K562 (cell line): Measurements from ENCODE around the gene CHRM4. TPM values are rescaled to one million over a fixed set of nuclear protein-coding genes. Genes with fewer than 3 reads are reported as not detected.

Experiments
- DDX20 ChIP-seq: fragments of 450-650 bp; IDR thresholded peaks from 2 replicates; pipeline ENCODE4 v1.6.1; 2016; ENCODE audit warnings: missing genetic modification characterization, low read depth, mild to moderate bottlenecking, missing compliant biosample characterization, moderate library complexity
- GABPA ChIP-seq: fragments of 200-800 bp; sonication (Bioruptor generic); conservative IDR thresholded peaks from 2 replicates; pipeline ENCODE4 v1.6.1; 2016; ENCODE audit warnings: low read depth, missing genetic modification characterization, missing compliant biosample characterization
- MYC ChIP-seq, 2 experiments: fragments of 250-450 bp in 1 of 2; sonication (Bioruptor Pico) in 1 of 2; IDR thresholded peaks; 2 replicates each; pipeline versions ENCODE4 v1.5.1 to v1.6.1; 2012 to 2021; ENCODE audit warnings: low read depth in 2 of 2, borderline replicate concordance in 1 of 2, improper control_type of control experiment in 1 of 2, low read length in 1 of 2, mild to moderate bottlenecking in 1 of 2, moderate library complexity in 1 of 2
- NONO ChIP-seq, 2 experiments: fragments of 200-400 bp in 1 of 2; fragments of 450-650 bp in 1 of 2; formaldehyde crosslinking in 1 of 2; IDR thresholded peaks; 2 replicates each; pipeline ENCODE4 v1.6.1; 2017; ENCODE audit warnings: low read depth in 2 of 2, mild to moderate bottlenecking in 2 of 2, moderate library complexity in 2 of 2, low read length in 1 of 2
- PTBP1 ChIP-seq: fragments of 200-400 bp; formaldehyde crosslinking; IDR thresholded peaks from 2 replicates; pipeline ENCODE4 v1.6.1; 2017; ENCODE audit warnings: low read depth, low read length
- RBM17 ChIP-seq: fragments of 200-400 bp; formaldehyde crosslinking; IDR thresholded peaks from 2 replicates; pipeline ENCODE4 v1.6.1; 2017; ENCODE audit warnings: low read depth, mild to moderate bottlenecking, low read length, borderline replicate concordance
- SAFB2 ChIP-seq: fragments of 200-400 bp; formaldehyde crosslinking; IDR thresholded peaks from 2 replicates; pipeline ENCODE4 v1.6.1; 2018; ENCODE audit warnings: borderline replicate concordance, low read length, low read depth, moderate library complexity; ENCODE audit not compliant: severe bottlenecking
- ZNF197 ChIP-seq: fragments of 200-800 bp; sonication (Bioruptor generic); IDR thresholded peaks from 2 replicates; pipeline ENCODE4 v1.6.1; 2016; ENCODE audit warnings: low read depth, missing genetic modification characterization, missing compliant biosample characterization
- ZNF239 ChIP-seq: fragments of 250-450 bp; sonication (Bioruptor Pico); IDR thresholded peaks from 2 replicates; pipeline ENCODE4 v1.4.0; 2020; ENCODE audit warnings: mild to moderate bottlenecking
- ZNF76 ChIP-seq: fragments of 250-450 bp; sonication (Bioruptor Pico); IDR thresholded peaks from 2 replicates; pipeline ENCODE4 v1.4.0; 2020; ENCODE audit warnings: mild to moderate bottlenecking, moderate library complexity, borderline replicate concordance
- polyA plus RNA-seq, 8 experiments: library from polyadenylated mRNA; depleted of rRNA in 4 of 8; stranded (reverse) in 5 of 8; unstranded in 3 of 8; fragments of >200 nt; fragmentation: Nextera tagmentation in 2 of 8; fragmentation: Illumina TruSeq in 1 of 8; extraction: Ambion mirVana in 2 of 8; extraction: Trizol in 1 of 8; gene quantifications; 2 replicates each; pipeline versions ENCODE4 v1.2.1 to v1.2.3, GENCODE V29; 2011 to 2014; ENCODE audit warnings: inconsistent platforms in 1 of 8, missing spikeins in 1 of 8
- total RNA-seq, 7 experiments: library from RNA; depleted of rRNA in 6 of 7; stranded (reverse); fragments of >200 nt in 6 of 7; fragmentation: Illumina TruSeq in 2 of 7; extraction: Trizol in 2 of 7; gene quantifications; 2 replicates each; pipeline versions ENCODE4 v1.2.1 to v1.2.3, GENCODE V29; 2011 to 2021; ENCODE audit warnings: low replicate concordance in 1 of 7
- TF ChIP-seq, protein P1 (sequence below): fragments of 200-800 bp; sonication (Bioruptor generic); IDR thresholded peaks from 2 replicates; pipeline ENCODE4 v1.6.1; 2017; ENCODE audit warnings: missing genetic modification characterization, missing compliant biosample characterization
- TF ChIP-seq, protein P2 (sequence below): sonication (generic); formaldehyde crosslinking; IDR thresholded peaks from 2 replicates; pipeline ENCODE4 v1.8.1; 2023; ENCODE audit warnings: mild to moderate bottlenecking, missing genetic modification reagents
- TF ChIP-seq, protein P3 (sequence below): fragments of 250-450 bp; sonication (Bioruptor Pico); IDR thresholded peaks from 2 replicates; pipeline ENCODE4 v1.5.0; 2020; ENCODE audit warnings: mild to moderate bottlenecking
- TF ChIP-seq, protein P4 (sequence below): fragments of 250-450 bp; sonication (Bioruptor Pico); IDR thresholded peaks from 2 replicates; pipeline ENCODE4 v1.9.0; 2021; ENCODE audit warnings: mild to moderate bottlenecking, inconsistent platforms
- TF ChIP-seq, protein P5 (sequence below), 3 experiments: IDR thresholded peaks in 2 of 3; conservative IDR thresholded peaks in 1 of 3; 2 replicates each; pipeline ENCODE4 v1.5.1; 2011 to 2012; ENCODE audit warnings: low read length in 3 of 3, mild to moderate bottlenecking in 3 of 3, control low read depth in 2 of 3, improper control_type of control experiment in 1 of 3, inconsistent platforms in 1 of 3, low read depth in 1 of 3, mixed read lengths in 1 of 3, moderate library complexity in 1 of 3; ENCODE audit not compliant: insufficient read depth in 2 of 3

Gene CHRM4
- total and polyA plus RNA-seq, 9 of the 15 experiments (the other 6 are each of a cell fraction or from before 2014, with no cell fraction given), result 0.22 to 1.3 (median 0.40) TPM; not detected in 2

DNA sequence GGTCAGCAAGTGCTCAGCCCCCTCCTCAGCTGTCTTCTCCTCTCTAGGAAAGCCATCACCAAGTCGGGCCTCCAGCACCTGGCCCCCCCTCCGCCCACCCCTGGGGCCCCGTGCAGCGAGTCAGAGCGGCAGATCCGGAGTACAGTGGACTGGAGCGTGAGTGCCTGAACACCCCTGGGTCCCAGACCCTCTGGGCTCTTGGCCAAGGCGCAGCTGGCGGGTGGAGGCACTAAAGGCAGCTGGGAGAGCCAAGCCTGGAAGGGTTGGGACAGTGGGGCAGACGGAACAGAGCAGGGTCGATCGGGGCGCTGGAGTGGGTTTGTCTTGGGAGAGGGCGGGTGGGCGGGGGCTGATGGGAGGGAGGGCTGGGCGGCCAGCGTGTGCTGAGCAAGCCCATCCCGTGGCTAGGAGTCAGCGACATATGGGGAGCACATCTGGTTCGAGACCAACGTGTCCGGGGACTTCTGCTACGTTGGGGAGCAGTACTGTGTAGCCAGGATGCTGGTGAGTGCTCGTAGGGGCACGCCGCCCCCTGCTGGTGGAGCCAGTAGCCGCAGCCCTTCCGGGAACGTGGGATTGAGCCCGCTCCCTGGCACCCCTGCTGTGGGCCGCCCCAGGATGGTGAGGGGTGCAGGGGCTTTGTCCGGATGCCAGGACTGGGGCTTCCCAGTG is 24.2 kb downstream of the CHRM4 start (continued):
- TF ChIP-seq, protein P1, sequence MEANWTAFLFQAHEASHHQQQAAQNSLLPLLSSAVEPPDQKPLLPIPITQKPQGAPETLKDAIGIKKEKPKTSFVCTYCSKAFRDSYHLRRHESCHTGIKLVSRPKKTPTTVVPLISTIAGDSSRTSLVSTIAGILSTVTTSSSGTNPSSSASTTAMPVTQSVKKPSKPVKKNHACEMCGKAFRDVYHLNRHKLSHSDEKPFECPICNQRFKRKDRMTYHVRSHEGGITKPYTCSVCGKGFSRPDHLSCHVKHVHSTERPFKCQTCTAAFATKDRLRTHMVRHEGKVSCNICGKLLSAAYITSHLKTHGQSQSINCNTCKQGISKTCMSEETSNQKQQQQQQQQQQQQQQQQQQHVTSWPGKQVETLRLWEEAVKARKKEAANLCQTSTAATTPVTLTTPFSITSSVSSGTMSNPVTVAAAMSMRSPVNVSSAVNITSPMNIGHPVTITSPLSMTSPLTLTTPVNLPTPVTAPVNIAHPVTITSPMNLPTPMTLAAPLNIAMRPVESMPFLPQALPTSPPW (CRISPR knock-in tag), result peak; percentile 50
- TF ChIP-seq ZNF76 (CRISPR knock-in tag) (no peak), MYC (IDR thresholded peaks at IDR 0.05; ENCODE audit: low read depth, low read length) (peak; percentile 15; the same call in 1 of the 2 replicates), MYC (CRISPR knock-in tag; IDR thresholded peaks at IDR 0.05; ENCODE audit: borderline replicate concordance, low read depth) (no peak), RBM17 (no peak), ZNF239 (CRISPR knock-in tag) (no peak), DDX20 (tag) (no peak), PTBP1 (no peak), SAFB2 (no peak), NONO (IDR thresholded peaks at IDR 0.05; ENCODE audit: low read depth in 2 of 2, low read length in 1 of 2) (0 out of 4 replicates have a peak, but pooled peaks of 1 of the 2 experiments have one; percentile 15), ZNF197 (CRISPR knock-in tag) (no peak), GABPA (no peak)
- TF ChIP-seq, protein P2, sequence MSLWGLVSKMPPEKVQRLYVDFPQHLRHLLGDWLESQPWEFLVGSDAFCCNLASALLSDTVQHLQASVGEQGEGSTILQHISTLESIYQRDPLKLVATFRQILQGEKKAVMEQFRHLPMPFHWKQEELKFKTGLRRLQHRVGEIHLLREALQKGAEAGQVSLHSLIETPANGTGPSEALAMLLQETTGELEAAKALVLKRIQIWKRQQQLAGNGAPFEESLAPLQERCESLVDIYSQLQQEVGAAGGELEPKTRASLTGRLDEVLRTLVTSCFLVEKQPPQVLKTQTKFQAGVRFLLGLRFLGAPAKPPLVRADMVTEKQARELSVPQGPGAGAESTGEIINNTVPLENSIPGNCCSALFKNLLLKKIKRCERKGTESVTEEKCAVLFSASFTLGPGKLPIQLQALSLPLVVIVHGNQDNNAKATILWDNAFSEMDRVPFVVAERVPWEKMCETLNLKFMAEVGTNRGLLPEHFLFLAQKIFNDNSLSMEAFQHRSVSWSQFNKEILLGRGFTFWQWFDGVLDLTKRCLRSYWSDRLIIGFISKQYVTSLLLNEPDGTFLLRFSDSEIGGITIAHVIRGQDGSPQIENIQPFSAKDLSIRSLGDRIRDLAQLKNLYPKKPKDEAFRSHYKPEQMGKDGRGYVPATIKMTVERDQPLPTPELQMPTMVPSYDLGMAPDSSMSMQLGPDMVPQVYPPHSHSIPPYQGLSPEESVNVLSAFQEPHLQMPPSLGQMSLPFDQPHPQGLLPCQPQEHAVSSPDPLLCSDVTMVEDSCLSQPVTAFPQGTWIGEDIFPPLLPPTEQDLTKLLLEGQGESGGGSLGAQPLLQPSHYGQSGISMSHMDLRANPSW (CRISPR knock-in tag), result no peak
- TF ChIP-seq, protein P3, sequence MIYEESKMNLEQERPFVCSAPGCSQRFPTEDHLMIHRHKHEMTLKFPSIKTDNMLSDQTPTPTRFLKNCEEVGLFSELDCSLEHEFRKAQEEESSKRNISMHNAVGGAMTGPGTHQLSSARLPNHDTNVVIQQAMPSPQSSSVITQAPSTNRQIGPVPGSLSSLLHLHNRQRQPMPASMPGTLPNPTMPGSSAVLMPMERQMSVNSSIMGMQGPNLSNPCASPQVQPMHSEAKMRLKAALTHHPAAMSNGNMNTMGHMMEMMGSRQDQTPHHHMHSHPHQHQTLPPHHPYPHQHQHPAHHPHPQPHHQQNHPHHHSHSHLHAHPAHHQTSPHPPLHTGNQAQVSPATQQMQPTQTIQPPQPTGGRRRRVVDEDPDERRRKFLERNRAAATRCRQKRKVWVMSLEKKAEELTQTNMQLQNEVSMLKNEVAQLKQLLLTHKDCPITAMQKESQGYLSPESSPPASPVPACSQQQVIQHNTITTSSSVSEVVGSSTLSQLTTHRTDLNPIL (CRISPR knock-in tag), result no peak
- TF ChIP-seq, protein P4, sequence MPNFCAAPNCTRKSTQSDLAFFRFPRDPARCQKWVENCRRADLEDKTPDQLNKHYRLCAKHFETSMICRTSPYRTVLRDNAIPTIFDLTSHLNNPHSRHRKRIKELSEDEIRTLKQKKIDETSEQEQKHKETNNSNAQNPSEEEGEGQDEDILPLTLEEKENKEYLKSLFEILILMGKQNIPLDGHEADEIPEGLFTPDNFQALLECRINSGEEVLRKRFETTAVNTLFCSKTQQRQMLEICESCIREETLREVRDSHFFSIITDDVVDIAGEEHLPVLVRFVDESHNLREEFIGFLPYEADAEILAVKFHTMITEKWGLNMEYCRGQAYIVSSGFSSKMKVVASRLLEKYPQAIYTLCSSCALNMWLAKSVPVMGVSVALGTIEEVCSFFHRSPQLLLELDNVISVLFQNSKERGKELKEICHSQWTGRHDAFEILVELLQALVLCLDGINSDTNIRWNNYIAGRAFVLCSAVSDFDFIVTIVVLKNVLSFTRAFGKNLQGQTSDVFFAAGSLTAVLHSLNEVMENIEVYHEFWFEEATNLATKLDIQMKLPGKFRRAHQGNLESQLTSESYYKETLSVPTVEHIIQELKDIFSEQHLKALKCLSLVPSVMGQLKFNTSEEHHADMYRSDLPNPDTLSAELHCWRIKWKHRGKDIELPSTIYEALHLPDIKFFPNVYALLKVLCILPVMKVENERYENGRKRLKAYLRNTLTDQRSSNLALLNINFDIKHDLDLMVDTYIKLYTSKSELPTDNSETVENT, result no peak
- TF ChIP-seq, protein P5, sequence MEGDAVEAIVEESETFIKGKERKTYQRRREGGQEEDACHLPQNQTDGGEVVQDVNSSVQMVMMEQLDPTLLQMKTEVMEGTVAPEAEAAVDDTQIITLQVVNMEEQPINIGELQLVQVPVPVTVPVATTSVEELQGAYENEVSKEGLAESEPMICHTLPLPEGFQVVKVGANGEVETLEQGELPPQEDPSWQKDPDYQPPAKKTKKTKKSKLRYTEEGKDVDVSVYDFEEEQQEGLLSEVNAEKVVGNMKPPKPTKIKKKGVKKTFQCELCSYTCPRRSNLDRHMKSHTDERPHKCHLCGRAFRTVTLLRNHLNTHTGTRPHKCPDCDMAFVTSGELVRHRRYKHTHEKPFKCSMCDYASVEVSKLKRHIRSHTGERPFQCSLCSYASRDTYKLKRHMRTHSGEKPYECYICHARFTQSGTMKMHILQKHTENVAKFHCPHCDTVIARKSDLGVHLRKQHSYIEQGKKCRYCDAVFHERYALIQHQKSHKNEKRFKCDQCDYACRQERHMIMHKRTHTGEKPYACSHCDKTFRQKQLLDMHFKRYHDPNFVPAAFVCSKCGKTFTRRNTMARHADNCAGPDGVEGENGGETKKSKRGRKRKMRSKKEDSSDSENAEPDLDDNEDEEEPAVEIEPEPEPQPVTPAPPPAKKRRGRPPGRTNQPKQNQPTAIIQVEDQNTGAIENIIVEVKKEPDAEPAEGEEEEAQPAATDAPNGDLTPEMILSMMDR (IDR thresholded peaks at IDR 0.05 in 2 of 3, conservative IDR thresholded peaks at IDR 0.05 in 1 of 3; ENCODE audit: insufficient read depth in 2 of 3, low read depth in 1 of 3, low read length in 3 of 3), result peak; percentile 81 to 89 (median 84)
